RPMI7951 (cell line): Measurements from ENCODE around the gene OR2S2. TPM values are rescaled to one million over a fixed set of nuclear protein-coding genes. Genes with fewer than 3 reads are reported as not detected.

ENCODE experiments used
- DNase-seq: peaks from one replicate; pipeline ENCODE4 v3.0.0-alpha.2; 2012; ENCODE audit warnings: low read depth
- total RNA-seq: library from RNA; depleted of rRNA; stranded (reverse); fragments of >200 nt; shearing (Covaris generic); gene quantifications from 2 replicates; pipeline ENCODE4 v1.2.3, GENCODE V29; 2014; rRNA removed

Gene OR2S2
- total RNA-seq, 1 experiment from 2014 or later = not detected

DNA sequence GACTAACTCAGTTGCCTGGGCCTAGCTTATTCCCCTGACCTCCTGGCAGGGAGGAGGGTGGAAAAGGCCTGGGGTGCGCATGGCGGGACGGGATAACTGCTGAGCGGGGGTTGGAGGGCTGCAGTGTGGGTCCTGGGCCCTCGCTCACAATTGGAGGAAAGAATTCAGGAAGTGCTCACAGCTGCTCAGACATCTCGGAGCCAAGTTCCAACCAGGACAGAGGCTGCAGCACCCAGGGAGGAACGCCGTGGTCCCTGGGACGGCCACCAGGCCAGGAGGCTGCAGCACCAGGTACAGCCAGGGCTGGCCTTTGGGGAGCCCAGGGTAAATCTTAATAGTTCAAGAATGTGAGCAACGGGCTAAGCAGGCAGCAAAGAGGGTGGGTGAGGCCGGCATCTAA lies 48.7 kb downstream of the OR2S2 start, which contains the start of gene SPAAR:
SPAAR (plus strand) TSS at position 217 of the 400 bp plus-strand sequence. CDS start 974 bp downstream, outside the sequence.
- no peak for DNase-seq

DNA sequence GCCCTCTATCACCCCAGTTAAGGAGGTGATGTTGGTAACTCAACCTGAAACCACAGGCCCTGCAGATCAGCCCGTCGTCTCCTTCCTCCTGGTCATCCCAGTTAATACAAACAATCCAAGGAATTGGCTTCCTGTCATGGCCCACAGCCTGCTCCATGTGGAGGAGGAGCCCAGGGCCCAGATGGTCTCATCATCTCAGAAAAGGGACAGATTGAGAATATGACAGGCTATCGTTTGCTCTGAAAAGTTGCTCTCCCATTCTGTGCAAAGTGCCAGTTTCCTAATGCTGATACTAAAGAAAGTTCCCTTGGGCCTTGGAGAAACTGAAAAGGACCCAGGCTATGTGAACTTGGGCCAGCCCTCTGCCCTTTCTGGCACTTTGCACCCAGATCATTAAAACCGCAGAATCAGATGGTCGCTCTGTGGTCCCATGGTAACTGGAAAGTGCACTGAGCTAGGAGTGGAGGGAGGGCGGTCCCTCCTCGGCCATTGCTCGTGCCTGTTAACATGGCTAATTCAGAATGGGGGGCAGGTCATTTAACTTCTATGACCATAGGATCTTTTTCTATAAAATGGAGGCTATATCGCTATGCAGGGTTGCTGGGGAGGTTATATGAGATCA lies 49.3 kb downstream of the OR2S2 start:
- peak; percentile 83 for DNase-seq

DNA sequence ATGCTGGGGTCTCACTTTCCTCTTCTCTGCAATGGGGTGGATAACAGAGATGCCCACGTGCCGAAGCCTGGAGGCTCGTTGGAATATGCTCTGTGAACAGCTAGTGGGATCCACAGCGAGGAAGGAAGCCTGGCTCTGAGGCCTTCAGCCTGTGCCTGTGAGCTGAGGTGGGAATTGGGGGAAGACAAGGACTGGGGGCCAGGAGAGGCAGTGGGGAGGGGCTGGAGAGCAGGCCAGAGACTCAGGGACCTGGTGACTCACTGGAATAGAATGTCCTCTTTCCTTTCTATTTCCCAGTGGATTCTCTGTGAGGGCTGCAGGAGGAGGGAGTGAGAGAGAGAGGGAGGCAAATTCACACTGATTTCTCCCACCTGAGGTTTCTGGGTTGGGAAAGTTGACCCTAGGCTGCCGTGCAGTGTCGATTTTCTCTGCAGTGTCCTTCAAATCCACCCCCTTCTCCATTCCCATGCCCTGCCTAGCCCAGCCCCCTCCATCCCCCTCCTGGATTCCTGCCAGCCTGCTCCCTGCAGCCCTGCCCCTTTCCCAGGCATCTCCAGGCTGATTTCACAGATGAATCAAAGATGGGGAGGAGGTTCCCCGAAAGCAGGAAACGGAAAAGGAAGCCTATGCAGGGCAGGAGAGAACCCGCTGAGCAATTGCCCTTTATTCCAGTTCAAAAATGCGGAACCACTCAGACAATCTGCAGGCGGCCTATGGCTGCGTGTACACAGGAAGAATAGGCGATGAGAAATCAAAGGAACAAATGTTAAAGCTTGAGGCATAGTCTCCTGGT lies 50.0 kb downstream of the OR2S2 start:
- peak; percentile 92 for DNase-seq

Other genes with a start within 250 kb of the OR2S2 start
- 117 and 137 TPM in 2 replicates for gene TLN1, start 226.0 kb downstream of the OR2S2 start, total RNA-seq
- 68.4 and 83.2 TPM in 2 replicates for gene CREB3, start 225.5 kb downstream of the OR2S2 start, total RNA-seq
- gene GBA2, start 208.9 kb downstream of the OR2S2 start, total RNA-seq = 13.1 and 13.2 TPM in 2 replicates
- gene RGP1, start 208.9 kb downstream of the OR2S2 start, total RNA-seq = 9.4 and 10.3 TPM in 2 replicates
- not detected in 2 replicates for gene MSMP, start 203.9 kb downstream of the OR2S2 start, total RNA-seq
- gene NPR2, start 166.6 kb downstream of the OR2S2 start, total RNA-seq = 13.3 and 14.7 TPM in 2 replicates
- gene SPAG8, start 145.9 kb downstream of the OR2S2 start, total RNA-seq = 1.7 and 1.8 TPM in 2 replicates
- gene HINT2, start 143.1 kb downstream of the OR2S2 start, total RNA-seq = 57.7 and 63.2 TPM in 2 replicates
- gene FAM221B, start 129.4 kb downstream of the OR2S2 start, total RNA-seq = not detected in 2 replicates
- gene TMEM8B, start 128.9 kb downstream of the OR2S2 start, total RNA-seq = 1.4 and 1.9 TPM in 2 replicates
- gene OR13J1, start 87.8 kb downstream of the OR2S2 start, total RNA-seq = not detected in 2 replicates
- gene HRCT1, start 52.0 kb downstream of the OR2S2 start, total RNA-seq = 0.20 TPM in 1 of 2 replicates, not detected in the other
- not detected in 2 replicates for gene SPAAR, start 48.7 kb downstream of the OR2S2 start, total RNA-seq
- gene RECK, start 78.8 kb upstream of the OR2S2 start, total RNA-seq = 12.4 and 12.9 TPM in 2 replicates
- 7.2 and 9.3 TPM in 2 replicates for gene GLIPR2, start 178.6 kb upstream of the OR2S2 start, total RNA-seq
- gene CCIN, start 211.2 kb upstream of the OR2S2 start, total RNA-seq = 0.24 and 0.59 TPM in 2 replicates
- 275 and 288 TPM in 2 replicates for gene CLTA, start 232.8 kb upstream of the OR2S2 start, total RNA-seq